Neutrophil (primary cell): ENCODE measurements around the gene USP49.

Experiments used
- H3K27ac ChIP-seq: fragments of 200-600 bp; sonication (generic); 2 replicates; pipeline ENCODE4 v1.5.1; 2016; ENCODE audit warnings: mild to moderate bottlenecking, moderate library complexity
- H3K27me3 ChIP-seq: fragments of 200-600 bp; sonication (generic); 2 replicates; pipeline ENCODE4 v1.6.0; 2016; ENCODE audit warnings: mild to moderate bottlenecking
- H3K36me3 ChIP-seq: fragments of 200-600 bp; sonication (generic); 2 replicates; pipeline ENCODE4 v1.5.1; 2017
- H3K4me1 ChIP-seq, 2 experiments: fragments of 200-600 bp in 1 of 2; sonication (generic) in 1 of 2; 1 replicate in 1 of 2; 2 replicates in 1 of 2; pipeline versions ENCODE4 v1.5.1 to v1.6.1; 2013 to 2016; ENCODE audit warnings: low read depth in 1 of 2, low read length in 1 of 2, mild to moderate bottlenecking in 1 of 2, moderate library complexity in 1 of 2; ENCODE audit not compliant: control insufficient read depth in 1 of 2, insufficient read depth in 1 of 2
- H3K4me3 ChIP-seq, 2 experiments: fragments of 200-600 bp in 1 of 2; sonication (generic) in 1 of 2; 1 replicate in 1 of 2; 2 replicates in 1 of 2; pipeline ENCODE4 v1.5.1; 2013 to 2016; ENCODE audit warnings: low read depth in 1 of 2, low read length in 1 of 2, mild to moderate bottlenecking in 1 of 2, moderate library complexity in 1 of 2
- H3K9me3 ChIP-seq: fragments of 200-600 bp; sonication (generic); 2 replicates; pipeline ENCODE4 v1.5.1; 2016
- CTCF ChIP-seq: fragments of 200-600 bp; sonication (generic); IDR thresholded peaks from 2 replicates; pipeline ENCODE4 v1.5.1; 2016; ENCODE audit warnings: antibody characterized with exemption

The USP49 gene

GRCh38 chr6:41937472-41937860 is 42.3 kb upstream of the USP49 start:
- H3K4me3 ChIP-seq = peak overlapping the region; percentile 97 to 99
- H3K9me3 ChIP-seq = no peaks in the 10 kb centered on the region
- no peak for TF ChIP-seq CTCF
- H3K36me3 ChIP-seq = peaks cover 61% of the 10 kb centered on the region
- H3K27me3 ChIP-seq = no peaks in the 10 kb centered on the region
- peaks cover 69 to 73% of the 10 kb centered on the region in 2 experiments for H3K4me1 ChIP-seq
- peak overlapping the region; percentile 95 for H3K27ac ChIP-seq

GRCh38 chr6:41936073-41936837 is 41.1 kb upstream of the USP49 start:
- H3K36me3 ChIP-seq = peaks cover 73% of the 10 kb centered on the region
- peaks cover 61 to 65% of the 10 kb centered on the region in 2 experiments for H3K4me1 ChIP-seq
- peak overlapping the region; percentile 97 to 99 for H3K4me3 ChIP-seq

GRCh38 chr6:41935685-41936072 is 40.5 kb upstream of the USP49 start:
- Histone ChIP-seq H3K4me1 (peaks cover 60 to 63% of the 10 kb centered on the region in 2 experiments), H3K27ac (peak overlapping the region; percentile 95), H3K9me3 (no peaks in the 10 kb centered on the region), H3K4me3 (peak overlapping the region; percentile 97 to 99), H3K27me3 (no peaks in the 10 kb centered on the region), H3K36me3 (peaks cover 78% of the 10 kb centered on the region)
- TF ChIP-seq CTCF = no peak

More at GRCh38 chr6:41936073-41936837, 41.1 kb upstream of the USP49 start:
- Histone ChIP-seq H3K27me3 (no peaks in the 10 kb centered on the region), H3K27ac (peak overlapping the region; percentile 95), H3K9me3 (no peaks in the 10 kb centered on the region)
- TF ChIP-seq CTCF = peak; percentile 87

- peaks cover 81% of the 10 kb centered on the region for H3K36me3 ChIP-seq
Observed at GRCh38 chr6:41935193-41935574, 40.0 kb upstream of the USP49 start.

More at GRCh38 chr6:41935193-41935574, 40.0 kb upstream of the USP49 start:
- peak overlapping the region; percentile 95 for H3K27ac ChIP-seq
- no peaks in the 10 kb centered on the region for H3K27me3 ChIP-seq
- no peak for TF ChIP-seq CTCF
- H3K4me3 ChIP-seq = peak overlapping the region in 1 of 2 experiments; percentile 97
- H3K4me1 ChIP-seq = peaks cover 55 to 58% of the 10 kb centered on the region in 2 experiments
- no peaks in the 10 kb centered on the region for H3K9me3 ChIP-seq
